NCI-H345 treated with DMSO at 0.1 percent for 48 hours (cell line): ENCODE results near the gene NTSR1.

Source experiments
- DNase-seq: peaks from one replicate; lab custom pipeline; 2025; ENCODE audit not compliant: unreplicated experiment; lab: John Stamatoyannopoulos, UW

Gene NTSR1

DNA sequence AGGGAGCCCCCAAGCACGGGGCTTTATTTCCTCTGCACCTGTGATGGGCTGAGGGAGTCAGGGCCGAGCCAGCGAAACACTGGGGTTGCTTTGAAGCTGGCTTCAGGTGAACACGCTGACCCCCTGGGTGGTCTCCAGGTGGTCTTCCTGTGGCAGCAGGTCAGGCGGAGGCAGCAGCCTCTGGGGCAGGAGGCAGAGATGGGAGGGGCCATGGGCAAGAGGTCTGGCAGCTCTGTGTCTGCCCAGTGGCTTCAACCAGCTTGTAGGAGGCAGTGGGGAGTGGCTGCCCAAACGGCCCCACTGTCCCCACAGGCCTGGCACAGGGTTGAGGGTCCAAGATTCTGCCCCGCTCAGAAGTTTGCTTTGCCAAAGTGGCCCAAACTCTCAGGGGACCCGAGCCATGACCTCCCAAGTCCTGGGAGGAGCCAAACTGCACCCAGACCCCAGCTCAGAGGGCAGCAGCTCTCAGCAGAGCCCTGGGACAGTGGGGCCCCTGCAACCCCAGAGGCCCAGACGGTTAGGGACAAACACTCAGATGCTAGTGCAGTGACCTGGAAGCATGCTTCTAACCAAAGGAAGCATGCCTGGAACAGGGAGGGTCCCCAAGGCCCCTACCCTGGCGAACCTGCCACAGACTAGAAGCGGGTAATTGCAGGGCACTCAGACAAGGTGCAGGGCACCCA is 15.3 kb downstream of the NTSR1 start:
- no peak for DNase-seq

DNA sequence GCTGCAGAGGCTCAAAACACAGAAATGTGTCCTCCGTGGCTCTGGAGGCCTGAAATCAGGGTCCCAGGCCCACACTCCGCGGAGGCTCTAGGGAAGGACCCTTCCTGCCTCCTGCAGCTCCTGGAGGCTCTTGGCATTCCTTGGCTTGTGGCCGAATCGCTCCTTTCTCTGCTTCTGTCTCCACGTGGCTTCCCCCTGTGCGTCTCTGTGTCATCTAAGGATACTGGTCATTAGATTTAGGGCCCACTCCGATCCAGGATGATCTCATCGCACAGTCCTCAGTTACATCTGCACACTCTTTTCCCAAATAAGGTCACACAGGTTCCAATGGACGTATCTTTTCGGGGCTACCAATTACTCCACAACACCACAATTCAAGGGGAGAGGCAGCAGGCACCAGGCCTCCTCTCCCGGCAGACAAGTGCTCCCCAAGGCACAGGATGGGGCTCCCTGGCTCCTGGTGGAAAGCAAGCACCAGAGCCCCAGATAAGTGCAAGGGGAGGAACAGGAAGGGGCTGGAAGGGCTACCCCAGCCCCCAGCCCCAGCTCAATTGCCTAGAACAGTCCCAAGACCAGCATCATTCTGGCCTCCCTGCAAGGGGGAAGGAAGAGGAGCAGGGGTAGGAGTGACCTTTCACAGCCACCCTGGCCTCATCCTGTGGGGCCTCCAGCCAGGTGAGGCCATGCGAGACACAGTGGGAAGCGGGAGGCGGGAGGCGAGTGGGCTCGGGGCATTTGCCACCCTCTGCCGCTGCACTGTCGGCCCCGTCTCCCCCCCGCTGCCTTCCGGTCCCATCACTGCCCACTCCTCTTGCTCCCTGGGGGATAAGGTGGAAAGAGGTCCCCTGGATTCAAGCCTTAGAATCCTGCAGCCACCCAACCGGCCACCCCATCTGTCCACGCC is 16.3 kb downstream of the NTSR1 start:
- DNase-seq = no peak

DNA sequence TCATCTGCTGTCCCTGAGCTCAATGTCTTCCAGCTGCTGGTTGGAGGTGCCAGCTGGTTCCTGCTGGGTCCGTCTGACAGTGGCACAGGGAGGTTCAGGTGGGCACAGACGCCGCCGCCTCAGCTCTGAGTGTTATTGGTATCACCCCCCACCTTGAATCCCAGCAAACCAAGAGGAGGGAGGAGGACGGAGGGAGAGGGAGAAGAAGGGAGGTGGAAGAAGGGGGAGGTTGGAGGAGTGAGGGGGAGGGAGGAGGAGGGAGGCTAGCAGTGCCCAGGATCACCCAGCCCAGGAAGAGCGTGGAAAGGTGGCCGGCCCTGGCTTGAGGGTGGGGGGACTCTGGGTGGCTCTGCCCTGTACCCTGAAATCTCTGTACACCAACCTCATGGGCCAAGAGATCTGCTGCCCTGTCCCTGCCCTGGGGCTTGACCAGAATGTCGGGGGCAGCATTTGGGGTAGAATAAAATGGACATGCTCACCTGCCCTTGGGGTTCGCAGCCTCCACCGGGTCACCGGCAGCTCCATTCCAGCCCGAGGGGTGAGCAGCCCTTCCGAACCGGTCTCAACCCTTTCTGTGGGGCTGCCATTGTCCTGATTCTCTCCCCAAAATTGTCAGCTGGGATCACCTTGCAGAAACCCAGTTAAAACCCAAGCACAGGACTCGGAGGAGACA is 17.1 kb downstream of the NTSR1 start:
- no peak for DNase-seq

DNA sequence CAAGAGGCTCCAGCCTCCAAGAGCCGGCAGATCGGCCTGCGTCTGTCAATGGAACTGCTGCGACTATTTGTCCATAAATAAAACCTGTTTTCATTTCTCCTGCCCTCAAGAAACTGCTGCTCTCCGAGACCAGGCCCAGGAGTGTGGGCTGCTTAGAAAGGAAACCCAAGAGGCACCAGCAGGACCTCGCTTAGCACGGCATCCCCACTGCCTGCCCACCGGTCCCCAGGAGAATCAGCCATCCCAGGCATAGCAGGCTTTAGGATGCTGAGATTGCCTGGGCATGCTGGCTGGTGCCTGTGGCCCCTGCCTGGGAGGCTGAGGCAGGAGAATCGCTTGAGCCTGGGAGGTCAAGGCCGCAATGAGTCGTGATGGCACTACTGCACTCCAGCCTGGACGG is 17.6 kb downstream of the NTSR1 start:
- no peak for DNase-seq

DNA sequence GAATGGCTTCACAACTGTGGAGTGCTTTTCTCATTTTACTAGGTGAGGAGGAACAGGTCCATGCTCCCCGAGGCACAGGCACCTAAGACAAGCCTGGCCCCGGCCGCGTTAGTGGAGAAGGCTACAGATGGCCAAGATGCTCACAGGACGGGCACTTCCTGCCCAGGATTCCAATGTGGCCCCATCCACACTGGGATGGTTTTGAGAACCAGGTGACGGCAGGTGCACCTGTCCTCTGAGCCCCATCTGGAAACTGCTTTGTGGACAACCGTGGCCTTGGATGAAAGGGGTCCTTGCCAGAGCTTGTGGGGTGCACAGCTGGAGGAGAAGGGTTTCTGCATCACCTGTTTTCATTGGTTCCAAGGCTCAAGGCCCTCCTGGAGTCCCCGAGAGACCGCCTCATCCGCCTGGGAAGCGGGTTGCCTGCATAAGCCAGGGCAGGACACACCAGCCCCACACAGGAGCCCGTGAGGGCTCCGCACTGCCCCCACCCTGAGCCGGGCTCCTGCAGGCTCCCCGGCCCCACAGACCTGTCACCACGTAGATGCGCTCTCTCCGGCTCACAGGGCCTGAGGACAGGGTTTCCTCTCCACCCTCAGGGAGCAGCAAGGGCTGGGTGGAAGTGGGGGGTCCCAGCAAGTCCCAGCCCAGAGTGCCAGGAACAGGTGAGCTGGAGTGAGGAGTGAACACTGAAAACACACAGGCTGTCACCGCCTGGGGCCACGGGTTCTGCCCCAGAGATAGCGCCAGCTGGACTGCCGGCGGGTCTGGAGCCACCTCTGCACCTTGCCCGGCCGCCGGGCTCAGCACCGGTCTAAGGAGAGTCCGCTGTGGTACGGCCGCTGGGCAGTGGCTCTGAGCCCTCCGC is 18.3 kb downstream of the NTSR1 start:
- DNase-seq = no peak

DNA sequence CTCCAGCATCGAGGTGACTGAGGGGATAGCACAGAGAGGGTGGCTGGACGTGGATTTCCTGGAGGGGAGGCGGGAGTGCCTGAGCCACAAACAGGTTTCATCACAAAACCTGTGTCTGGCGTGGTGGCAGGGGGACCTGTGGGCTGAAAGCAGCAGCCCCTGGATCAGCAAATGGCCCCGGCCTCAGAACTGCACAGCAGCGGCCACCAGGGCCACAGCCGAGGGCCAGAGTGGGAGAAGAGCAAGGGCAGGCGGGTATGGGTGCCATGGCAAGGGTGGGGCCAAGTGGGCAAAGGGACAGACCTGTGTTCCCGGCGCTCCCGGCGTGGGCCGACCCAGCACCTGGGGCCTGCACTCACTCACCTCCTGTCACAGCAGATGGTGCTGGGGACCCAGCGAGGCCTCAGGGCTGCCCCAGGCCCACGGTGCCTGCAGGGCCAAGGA is 19.0 kb downstream of the NTSR1 start:
- no peak for DNase-seq

DNA sequence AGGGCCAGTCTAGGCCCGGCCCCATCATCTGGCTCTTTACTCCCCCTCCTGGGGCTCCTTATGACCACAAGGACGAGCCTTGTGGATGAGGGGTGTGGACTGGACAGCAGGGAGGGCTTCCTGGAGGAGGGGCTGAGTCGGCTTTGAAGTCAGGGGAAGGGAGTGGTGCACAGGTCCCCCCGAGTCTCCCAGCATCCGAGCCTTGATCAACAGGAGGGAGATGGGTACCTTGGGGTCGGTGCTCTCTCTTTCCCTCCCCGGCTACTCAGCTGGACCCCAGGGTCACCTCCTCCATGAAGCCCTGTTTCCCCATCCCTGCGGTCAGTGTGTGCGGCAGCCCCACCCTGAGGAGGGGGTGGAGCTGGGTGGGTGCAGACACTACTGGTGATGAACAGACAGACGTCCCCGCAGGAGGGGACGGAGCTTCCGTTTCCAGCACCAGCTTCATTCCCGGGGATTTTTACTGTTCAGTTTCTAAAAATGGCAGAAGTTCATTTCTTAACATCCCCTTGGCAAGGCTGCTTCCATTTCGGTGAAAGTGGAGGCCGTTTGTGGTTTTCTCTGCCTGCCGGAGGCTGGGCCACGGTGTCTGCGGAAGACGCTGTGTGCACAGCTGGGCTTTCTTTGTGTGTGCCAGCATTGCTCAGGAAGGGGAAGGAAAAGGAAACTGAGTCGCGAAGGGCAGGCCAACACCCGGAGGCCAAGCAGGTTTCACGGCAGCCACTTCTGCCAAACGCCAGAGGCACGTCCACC is 19.6 kb downstream of the NTSR1 start:
- no peak for DNase-seq

DNA sequence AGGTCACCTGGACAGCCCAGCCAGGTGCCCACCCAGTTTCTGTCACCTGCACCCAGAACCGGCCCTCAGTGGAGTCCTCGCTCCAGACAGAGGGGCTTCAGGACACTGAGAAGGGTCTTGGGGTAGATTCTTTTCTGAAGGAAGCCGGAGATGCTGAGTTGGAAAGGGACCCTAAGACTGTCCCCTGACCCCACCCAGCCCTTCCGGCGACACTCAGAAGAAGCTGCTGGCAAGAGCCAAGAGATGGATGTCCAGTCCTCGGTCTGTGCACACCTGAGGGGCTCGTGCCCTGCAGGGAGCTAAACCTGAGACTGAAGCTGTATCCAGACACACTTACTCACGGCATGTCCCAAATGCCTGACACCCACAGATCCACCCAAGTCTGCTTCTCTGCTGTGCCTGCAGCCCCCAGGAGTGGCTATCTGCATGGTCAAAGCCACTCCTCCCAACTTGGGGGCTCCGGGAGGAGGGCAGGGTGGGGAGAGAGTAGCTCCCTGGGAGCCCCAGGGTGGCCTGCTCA is 20.2 kb downstream of the NTSR1 start:
- DNase-seq = no peak

DNA sequence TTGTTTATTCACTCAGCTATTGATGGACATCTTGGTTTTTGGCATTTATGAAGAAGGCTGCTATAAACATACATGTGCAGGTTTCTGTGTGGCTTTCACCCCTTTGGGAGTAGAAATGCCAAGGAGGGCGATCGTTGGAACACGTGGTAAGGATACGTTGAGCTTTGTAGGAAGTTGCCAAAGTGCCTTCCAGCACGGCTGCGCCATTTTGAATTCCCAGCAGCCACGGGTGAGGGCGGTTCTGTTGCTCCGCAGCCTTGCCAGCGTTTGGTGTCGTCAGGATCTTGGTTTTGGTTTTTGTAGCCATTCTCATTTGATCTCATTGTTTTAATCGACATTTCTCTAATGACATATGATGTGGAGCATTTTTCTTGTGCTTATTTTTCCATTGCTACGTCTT is 21.8 kb downstream of the NTSR1 start:
- DNase-seq = no peak

DNA sequence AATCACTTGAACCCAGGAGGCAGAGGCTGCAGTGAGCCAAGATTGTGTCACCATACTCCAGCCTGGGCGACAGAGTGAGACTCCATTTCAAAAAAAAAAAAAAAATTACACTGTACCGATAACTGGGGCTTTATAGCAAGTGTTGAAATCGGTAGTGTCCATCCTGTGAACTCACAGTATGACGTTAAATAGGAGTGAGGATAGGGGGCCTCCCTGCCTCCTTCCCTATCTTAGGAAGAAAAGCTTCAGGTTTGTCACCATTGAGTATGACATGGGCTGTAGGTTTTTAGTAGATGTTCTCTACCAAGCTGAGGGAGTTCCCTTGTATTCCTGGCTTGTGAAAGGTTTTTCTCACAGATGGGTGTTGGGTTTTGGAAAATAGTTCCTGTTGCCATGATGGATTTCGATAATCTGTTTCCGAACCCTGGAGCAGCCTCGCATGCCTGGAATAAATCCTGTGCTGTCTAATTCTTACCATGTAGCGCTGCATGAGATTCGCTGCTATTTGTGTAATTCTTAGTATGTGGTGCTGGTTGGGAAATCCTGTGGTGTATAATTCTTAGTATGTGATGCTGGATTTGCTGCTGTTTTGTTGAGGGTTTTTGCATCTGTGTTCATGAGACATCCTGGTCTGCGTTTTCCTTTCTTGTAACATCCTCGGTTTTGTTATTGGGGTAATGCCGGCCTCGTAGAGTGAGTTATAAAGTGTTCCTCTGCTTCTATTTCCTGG is 23.6 kb downstream of the NTSR1 start:
- no peak for DNase-seq

DNA sequence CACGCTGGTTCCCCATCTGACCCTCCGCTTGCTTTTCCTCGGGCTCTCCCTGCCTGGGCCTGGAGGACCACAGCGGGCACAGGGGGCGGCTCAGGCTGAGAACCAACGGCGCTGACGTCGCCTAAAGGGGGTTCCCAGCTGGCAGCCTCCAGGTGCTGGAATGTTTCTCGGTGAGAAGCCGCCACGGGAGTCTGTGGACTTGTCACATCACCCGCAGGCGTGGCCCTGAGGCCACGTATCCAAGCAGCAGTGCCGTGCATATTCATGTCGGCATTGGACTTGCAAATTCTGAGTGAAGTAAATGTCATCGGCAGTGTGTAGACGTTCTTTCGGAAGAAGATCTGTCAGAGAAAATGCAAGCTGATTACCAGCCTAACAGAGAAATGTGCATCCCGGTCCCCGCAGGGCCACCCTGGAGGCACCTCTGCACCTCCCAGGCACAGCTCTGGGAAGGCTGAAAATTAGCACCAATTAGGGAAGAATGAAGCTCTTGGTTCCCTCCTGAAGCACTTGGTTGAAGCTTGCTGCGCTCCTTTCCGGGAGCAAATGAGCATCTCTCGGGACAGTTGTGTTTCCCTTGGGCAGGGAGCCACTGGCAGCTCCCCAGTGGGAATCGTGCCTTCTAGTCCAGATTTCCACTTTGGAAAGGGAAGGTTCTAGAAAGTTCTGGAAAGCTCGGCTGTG is 24.3 kb downstream of the NTSR1 start:
- no peak for DNase-seq

DNA sequence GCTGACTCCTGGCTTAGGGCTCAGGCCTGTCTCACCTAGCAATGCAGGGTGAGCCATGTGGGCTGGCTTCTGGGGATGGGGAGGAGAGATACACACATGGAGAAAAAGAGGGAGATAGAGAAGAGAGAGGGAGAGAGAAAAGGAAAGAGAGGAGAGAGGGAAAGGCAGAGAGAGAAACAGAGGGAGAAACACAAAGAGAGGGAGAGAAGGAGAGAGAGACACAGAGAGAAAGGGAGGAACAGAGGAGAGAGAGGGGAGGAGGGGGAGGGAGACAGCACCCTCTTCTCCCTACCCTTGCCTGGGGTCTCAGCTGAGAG is 24.8 kb downstream of the NTSR1 start:
- no peak for DNase-seq

DNA sequence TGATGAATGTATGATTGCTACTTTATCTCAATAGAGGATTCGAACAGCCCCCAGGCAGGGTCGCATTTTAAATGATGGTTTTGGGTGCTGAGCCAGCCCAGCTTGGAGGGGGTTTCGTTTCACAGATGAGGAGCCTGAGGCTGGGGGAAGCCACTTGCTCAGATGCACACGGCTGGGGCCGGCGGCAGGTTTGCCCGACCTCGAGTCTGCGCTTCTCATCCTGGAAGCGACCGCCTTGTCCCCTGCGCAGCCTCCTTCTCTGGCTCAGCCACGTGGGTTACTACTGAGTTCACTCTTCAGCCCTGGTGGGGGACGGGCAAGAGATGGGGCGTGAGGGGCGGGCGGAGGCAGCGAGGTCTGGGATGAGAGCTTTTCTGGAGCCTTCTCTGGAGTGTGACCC is 25.3 kb downstream of the NTSR1 start:
- DNase-seq = no peak

DNA sequence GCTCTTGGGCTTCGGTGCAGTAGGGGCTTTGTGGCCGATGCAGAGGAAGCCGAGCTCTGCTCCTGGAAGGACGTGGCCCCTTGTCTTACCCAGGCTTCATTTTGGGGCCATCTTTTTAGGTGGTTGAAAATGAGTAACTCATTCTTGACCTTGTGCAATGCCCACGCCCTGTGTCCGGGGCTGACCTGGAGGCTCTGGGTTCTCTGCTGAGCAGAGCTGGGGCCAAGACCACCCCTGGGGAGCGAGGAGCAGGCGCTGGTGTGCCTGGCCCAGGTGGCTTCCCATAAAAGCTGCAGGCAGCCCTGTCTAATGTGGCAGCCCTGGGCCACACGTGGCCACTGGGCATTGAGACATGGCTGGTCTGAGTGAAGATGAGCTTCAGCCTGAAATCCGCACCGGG is 25.7 kb downstream of the NTSR1 start:
- no peak for DNase-seq

DNA sequence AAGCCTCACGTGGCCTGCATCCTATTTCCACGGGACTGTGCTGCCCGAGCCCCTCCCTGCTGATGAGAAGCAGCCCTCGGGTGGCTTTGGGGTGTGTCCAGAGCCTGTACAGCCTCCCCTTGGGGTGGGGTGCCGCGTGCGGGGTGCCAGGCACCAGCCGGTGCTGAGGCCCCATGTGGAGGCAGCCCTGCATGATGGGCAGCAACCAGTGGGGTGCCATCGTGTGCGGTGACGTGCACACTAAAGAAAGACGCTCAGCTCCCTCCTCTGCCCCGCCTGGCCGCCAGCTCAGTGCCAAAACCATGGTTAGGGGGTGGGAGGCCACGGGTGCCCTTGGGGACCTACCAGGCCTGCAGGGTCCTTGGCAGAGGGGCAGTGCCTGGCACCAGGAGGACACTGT is 26.2 kb downstream of the NTSR1 start:
- DNase-seq = no peak

DNA sequence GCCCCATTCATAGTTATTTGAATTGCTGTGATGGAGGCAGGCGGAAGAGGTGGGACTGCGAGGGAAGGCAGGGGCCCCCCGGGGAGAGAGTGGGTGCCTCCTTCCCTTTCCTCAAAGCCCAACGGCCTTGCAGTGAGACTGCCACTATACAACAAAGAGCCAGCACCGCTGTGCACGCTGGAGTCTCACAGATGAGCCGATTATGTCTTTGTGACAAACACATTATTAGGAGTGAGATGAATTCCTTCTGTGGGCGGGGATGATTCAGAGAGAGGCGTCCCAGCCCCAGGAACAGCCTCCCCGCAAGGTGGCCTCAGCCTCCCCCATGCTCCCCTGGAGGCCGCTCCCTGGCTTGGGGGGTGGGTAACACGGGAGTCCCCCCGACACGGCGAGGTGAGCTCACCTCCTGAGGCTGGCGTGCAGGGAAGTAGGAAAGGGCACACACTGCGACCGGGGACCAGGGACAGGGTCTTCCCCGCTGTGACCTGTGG is 26.7 kb downstream of the NTSR1 start:
- DNase-seq = no peak

DNA sequence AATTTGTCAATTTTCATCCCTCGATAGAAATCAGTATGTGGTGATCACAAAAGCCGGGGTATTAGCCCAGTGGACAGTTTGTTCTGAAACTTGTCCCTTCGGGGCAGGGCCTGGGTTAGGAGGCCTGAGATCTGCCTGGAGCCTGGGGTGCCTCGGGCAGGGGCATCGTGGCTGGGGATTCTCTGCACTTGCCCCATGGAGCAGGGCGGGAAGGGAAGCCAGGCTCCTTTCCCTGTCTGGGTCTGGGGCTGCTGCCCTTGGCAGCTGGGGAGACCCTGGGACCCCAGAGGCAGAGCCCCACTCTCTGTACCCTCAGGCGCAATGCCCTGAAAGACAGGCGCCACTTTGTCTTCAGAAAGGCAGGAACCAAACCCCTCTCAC is 27.4 kb downstream of the NTSR1 start:
- DNase-seq = no peak

DNA sequence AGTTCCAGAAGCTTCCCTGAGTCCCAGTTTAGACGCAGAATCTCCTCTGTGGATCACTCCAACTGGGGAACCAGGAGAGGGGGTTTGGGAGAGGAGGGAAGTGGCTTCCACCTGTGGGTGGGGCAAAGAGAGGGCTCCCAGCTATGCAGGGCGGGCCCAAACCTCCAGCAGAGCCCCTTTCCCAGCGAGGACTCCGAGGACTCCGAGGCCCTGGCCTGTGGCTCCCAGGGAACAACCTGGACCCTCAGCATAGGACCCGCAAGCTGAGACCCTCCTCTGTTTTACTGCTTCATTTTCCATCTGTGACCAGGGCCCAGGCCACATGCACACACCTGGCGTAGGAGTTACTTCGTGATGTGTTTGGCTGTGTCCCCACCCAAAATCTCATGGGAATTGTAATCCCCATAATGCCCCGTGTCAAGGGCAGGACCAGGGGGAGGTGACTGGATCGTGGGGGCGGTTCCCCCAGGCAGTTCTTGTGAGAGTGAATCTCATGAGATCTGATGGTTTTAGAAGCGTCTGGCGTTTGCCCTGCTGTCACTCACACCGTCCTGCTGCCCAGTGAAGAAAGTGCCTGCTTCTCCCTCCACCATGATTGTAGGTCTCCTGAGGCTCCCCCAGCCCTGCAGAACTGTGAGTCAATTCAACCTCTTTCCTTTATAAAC is 27.9 kb downstream of the NTSR1 start:
- no peak for DNase-seq
